Measurements from ENCODE around the gene IRS1.

- no peak for TF ChIP-seq USF2 (IDR thresholded peaks at IDR 0.05)
- no peak for TF ChIP-seq CTCF (IDR thresholded peaks at IDR 0.05)
- TF ChIP-seq CBX8 (IDR thresholded peaks at IDR 0.05), result no peak
- no peak for TF ChIP-seq NR3C1 (IDR thresholded peaks at IDR 0.05)
- no peak for TF ChIP-seq HOXB13 (CRISPR knock-in tag; IDR thresholded peaks at IDR 0.05; ENCODE audit: low read depth)
- TF ChIP-seq EP300 (IDR thresholded peaks at IDR 0.05), result no peak
- no peak for TF ChIP-seq CEBPB (IDR thresholded peaks at IDR 0.05)
Measured at GRCh38 chr2:226720948-226721347, 78.7 kb downstream of the IRS1 start.
